GM12878 (cell line): Measurements from ENCODE around the gene HACD3. TPM values are rescaled to one million over a fixed set of nuclear protein-coding genes. Genes with fewer than 3 reads are reported as not detected.

Experiments
- ATAC-seq: fragments of 200-7000 bp; cut with Tn5 transposase; 3 replicates; pipeline ENCODE4 v1.9.1; 2020; ENCODE audit warnings: mild to moderate bottlenecking, moderate library complexity
- BruUV-seq: library from RNA; stranded (reverse); fragments of 400-500 nt; replicated peaks from 2 replicates; lab custom pipeline; 2021; lab: Mats Ljungman, UMichigan
- CTCF ChIA-PET: fragments of 300-600 bp; sonication (Branson Sonifier 250); formaldehyde crosslinking; extraction: SDS; loops from one replicate; lab custom pipeline; 2021; ENCODE audit warnings: inconsistent platforms; lab: Yijun Ruan, JAX
- POLR2A ChIA-PET: fragments of 350-600 bp; formaldehyde crosslinking; extraction: SDS; loops from one replicate; lab custom pipeline; 2021; ENCODE audit warnings: inconsistent platforms; lab: Charles Lee
- RAD21 ChIA-PET: fragments of 300-600 bp; sonication (Branson Sonifier 250); formaldehyde crosslinking; loops from one replicate; lab custom pipeline; 2023; ENCODE audit warnings: antibody characterized with exemption; ENCODE audit not compliant: unreplicated experiment; lab: Charles Lee
- SMC1A ChIA-PET: fragments of 300-600 bp; sonication (Branson Sonifier 250); formaldehyde crosslinking; loops from one replicate; lab custom pipeline; 2023; ENCODE audit not compliant: unreplicated experiment, uncharacterized antibody; lab: Charles Lee
- DNase-seq: peaks from one replicate; pipeline ENCODE4 v3.0.0-alpha.2; 2011; ENCODE audit warnings: low read depth, low spot score
- FAIRE-seq: peaks from 3 replicates; lab custom pipeline; 2011; peaks lifted over from hg19 to GRCh38; lab: Jason Lieb, UNC
- H2AFZ ChIP-seq: 2 replicates; pipeline ENCODE4 v1.6.0; 2011; ENCODE audit warnings: low read depth, low read length, control low read depth; ENCODE audit not compliant: control insufficient read depth
- H3K27ac ChIP-seq: 2 replicates; pipeline ENCODE4 v1.5.1; 2011; ENCODE audit warnings: control low read depth; ENCODE audit not compliant: control insufficient read depth, insufficient read depth
- H3K27me3 ChIP-seq, 2 experiments: replicated peaks in 1 of 2; 2 replicates each; pipeline versions ENCODE4 v1.6.0 to v1.6.1; 2011; ENCODE audit warnings: low read length in 1 of 2; ENCODE audit not compliant: control insufficient read depth in 2 of 2, insufficient read depth in 2 of 2
- H3K36me3 ChIP-seq, 2 experiments: 2 replicates each; pipeline ENCODE4 v1.5.1; 2011; ENCODE audit warnings: low read length in 1 of 2; ENCODE audit not compliant: control insufficient read depth in 2 of 2, insufficient read depth in 2 of 2
- H3K4me1 ChIP-seq: 2 replicates; pipeline ENCODE4 v1.6.1; 2011; ENCODE audit warnings: mild to moderate bottlenecking, low read length, moderate library complexity, mixed read lengths; ENCODE audit not compliant: control insufficient read depth, insufficient read depth
- H3K4me2 ChIP-seq: 2 replicates; pipeline ENCODE4 v1.6.0; 2011; ENCODE audit warnings: control low read depth; ENCODE audit not compliant: control insufficient read depth, insufficient read depth
- H3K4me3 ChIP-seq: fragments of 200-600 bp; sonication (generic); 2 replicates; pipeline ENCODE4 v1.5.1; 2016
- H3K79me2 ChIP-seq: 2 replicates; pipeline ENCODE4 v1.6.0; 2011; ENCODE audit warnings: low read length; ENCODE audit not compliant: control insufficient read depth, insufficient read depth
- H3K9ac ChIP-seq: 2 replicates; pipeline ENCODE4 v1.8.0; 2011; ENCODE audit warnings: low read length, control low read depth, mixed read lengths; ENCODE audit not compliant: control insufficient read depth, insufficient read depth
- H3K9me3 ChIP-seq: replicated peaks from 3 replicates; pipeline ENCODE4 v1.5.1; 2011; ENCODE audit warnings: mild to moderate bottlenecking, low read length; ENCODE audit not compliant: control insufficient read depth, insufficient read depth
- H4K20me1 ChIP-seq: 2 replicates; pipeline ENCODE4 v1.6.0; 2011; ENCODE audit not compliant: control insufficient read depth, insufficient read depth
- BCL11A ChIP-seq: IDR thresholded peaks from 2 replicates; pipeline ENCODE4 v1.6.1; 2011; ENCODE audit warnings: low read depth, low read length
- BCLAF1 ChIP-seq: fragments of 450-650 bp; IDR thresholded peaks from 2 replicates; pipeline ENCODE4 v1.6.1; 2017; ENCODE audit warnings: antibody characterized with exemption, mild to moderate bottlenecking, moderate library complexity
- BRCA1 ChIP-seq: IDR thresholded peaks from 2 replicates; pipeline ENCODE4 v1.6.1; 2011; ENCODE audit warnings: low read depth, low read length, improper control_type of control experiment
- EED ChIP-seq: sonication (generic); IDR thresholded peaks from 2 replicates; pipeline ENCODE4 v1.6.1; 2016; ENCODE audit warnings: antibody characterized with exemption, low read depth
- ESRRA ChIP-seq: IDR thresholded peaks from 2 replicates; pipeline ENCODE4 v1.6.1; 2012; ENCODE audit warnings: mild to moderate bottlenecking, low read length, improper control_type of control experiment
- HCFC1 ChIP-seq: fragments of 150-350 bp; IDR thresholded peaks from 2 replicates; pipeline ENCODE4 v1.6.1; 2014; ENCODE audit warnings: low read length
- JUNB ChIP-seq: IDR thresholded peaks from 2 replicates; pipeline ENCODE4 v1.6.1; 2016; ENCODE audit warnings: antibody characterized with exemption, mild to moderate bottlenecking
- MXI1 ChIP-seq: fragments of 150-350 bp; IDR thresholded peaks from 2 replicates; pipeline ENCODE4 v1.6.1; 2011; ENCODE audit warnings: low read depth, mild to moderate bottlenecking, inconsistent platforms, low read length, improper control_type of control experiment
- NFYB ChIP-seq: IDR thresholded peaks from 2 replicates; pipeline ENCODE4 v1.6.1; 2011; ENCODE audit warnings: low read depth, mild to moderate bottlenecking, low read length, improper control_type of control experiment, moderate library complexity; ENCODE audit not compliant: insufficient read depth
- NR2C2 ChIP-seq: IDR thresholded peaks from 2 replicates; pipeline ENCODE4 v1.6.1; 2011; ENCODE audit warnings: borderline replicate concordance, low read depth; ENCODE audit not compliant: control insufficient read depth, insufficient read length
- NRF1 ChIP-seq: conservative IDR thresholded peaks from 2 replicates; pipeline ENCODE4 v1.6.1; 2011; ENCODE audit warnings: mild to moderate bottlenecking, low read depth, low read length, improper control_type of control experiment
- RBBP5 ChIP-seq: fragments of 200-600 bp; sonication (generic); conservative IDR thresholded peaks from 2 replicates; pipeline ENCODE4 v1.6.1; 2016
- SMAD5 ChIP-seq: IDR thresholded peaks from 2 replicates; pipeline ENCODE4 v1.6.1; 2016; ENCODE audit warnings: antibody characterized with exemption, low read depth
- SP1 ChIP-seq: IDR thresholded peaks from one replicate; pipeline ENCODE4 v1.6.1; 2011; ENCODE audit warnings: low read depth, low read length
- SPI1 ChIP-seq: IDR thresholded peaks from 2 replicates; pipeline ENCODE4 v1.6.1; 2011; ENCODE audit warnings: low read depth, mild to moderate bottlenecking, low read length, moderate library complexity, borderline replicate concordance; ENCODE audit not compliant: insufficient read depth
- STAT3 ChIP-seq: IDR thresholded peaks from 2 replicates; pipeline ENCODE4 v1.6.1; 2011; ENCODE audit warnings: low read depth, low read length, improper control_type of control experiment
- ZNF24 ChIP-seq: fragments of 450-650 bp; IDR thresholded peaks from 2 replicates; pipeline ENCODE4 v1.6.1; 2017; ENCODE audit warnings: antibody characterized with exemption, mild to moderate bottlenecking
- WGBS: methylation state at CpG from one replicate; pipeline ENCODE4 v1.1.6; 2016; ENCODE audit warnings: low lambda C conversion rate; ENCODE audit not compliant: insufficient replicate concordance, insufficient coverage; ENCODE audit errors: missing lambda C conversion rate; 5-methylcytosine and 5-hydroxymethylcytosine counted together
- in situ Hi-C: fragments of 300-500 bp; cut with MboI; formaldehyde crosslinking; loops from 9 replicates; pipeline ENCODE4 v1.14.3; 2018; ENCODE audit warnings: mixed read lengths
- intact Hi-C: fragments of 100-400 bp; cut with micrococcal nuclease; formaldehyde crosslinking; loops from one replicate; pipeline ENCODE4 v1.14.2; 2022; ENCODE audit not compliant: unreplicated experiment
- polyA plus RNA-seq, 11 experiments: library from polyadenylated mRNA; depleted of rRNA in 4 of 11; unstranded in 6 of 11; stranded (reverse) in 5 of 11; fragments of >200 nt; fragmentation: Nextera tagmentation in 4 of 11; fragmentation: Illumina TruSeq in 1 of 11; extraction: Ambion mirVana in 4 of 11; extraction: Trizol in 1 of 11; gene quantifications; 1 replicate in 1 of 11; 2 replicates in 10 of 11; pipeline versions ENCODE4 v1.2.1 to v1.2.3, GENCODE V29; 2011 to 2016; ENCODE audit warnings: inconsistent platforms in 2 of 11, missing spikeins in 2 of 11, low read depth in 1 of 11
- total RNA-seq, 4 experiments: library from RNA; depleted of rRNA in 3 of 4; stranded (reverse); fragments of >200 nt in 3 of 4; fragmentation: Illumina TruSeq in 1 of 4; extraction: Trizol in 1 of 4; gene quantifications; 2 replicates each; pipeline versions ENCODE4 v1.2.1 to v1.2.3, GENCODE V29; 2013 to 2021

The HACD3 gene
- total and polyA plus RNA-seq, 10 of the 15 experiments (the other 5 are each of a cell fraction or from before 2014, with no cell fraction given), result 25.9 to 75.8 (median 48.3) TPM

- CTCF ChIA-PET, result interaction anchor here (1.3 kb wide), 1 partner anchor 150 kb away, joined by 3 read pairs; no protein-coding TSS in a partner anchor
- H3K27me3 ChIP-seq, result no peaks in the 10 kb centered on the region
- H3K27ac ChIP-seq, result no peak overlapping the region
- POLR2A ChIA-PET, result no interaction called here
- FAIRE-seq, result no peak
- H3K79me2 ChIP-seq, result peaks cover 42% of the 10 kb centered on the region
- SMC1A ChIA-PET, result no interaction called here
- no peak overlapping the region for H3K4me3 ChIP-seq
- in situ Hi-C loops (no loop called here), intact Hi-C loops (no loop called here)
- H3K9ac ChIP-seq, result no peak overlapping the region
- no peaks in the 10 kb centered on the region for H3K36me3 ChIP-seq
- no peak overlapping the region for H2AFZ ChIP-seq
- no peak overlapping the region for H3K4me2 ChIP-seq
- no peaks in the 10 kb centered on the region for H4K20me1 ChIP-seq
- BruUV-seq, result TSS peak; percentile 32
- RAD21 ChIA-PET, result no interaction called here
- ATAC-seq, result no peak
- no peaks in the 10 kb centered on the region for H3K9me3 ChIP-seq
- TF ChIP-seq SP1 (no peak), NFYB (0 out of 2 replicates have a peak, but pooled peaks have one; percentile 18), ESRRA (no peak), JUNB (peak; percentile 52), HCFC1 (no peak), BCL11A (no peak), MXI1 (no peak), SMAD5 (no peak), BRCA1 (no peak), STAT3 (no peak)
- DNase-seq, result no peak
- H3K4me1 ChIP-seq, result peaks cover 3% of the 10 kb centered on the region
- WGBS, result 73% methylated on average over 4 of the region's 4 CpGs
Measured at GRCh38 chr15:65535192-65535591, 4.9 kb downstream of the HACD3 start.

GRCh38 chr15:65540314-65540713, 10.1 kb downstream of the HACD3 start:
- Histone ChIP-seq H3K27me3 (no peaks in the 10 kb centered on the region), H3K4me3 (no peak overlapping the region), H3K36me3 (no peaks in the 10 kb centered on the region), H3K9ac (no peak overlapping the region), H2AFZ (no peak overlapping the region), H3K9me3 (no peaks in the 10 kb centered on the region), H3K4me1 (no peaks in the 10 kb centered on the region), H3K27ac (no peak overlapping the region), H3K79me2 (peaks cover 8% of the 10 kb centered on the region), H4K20me1 (no peaks in the 10 kb centered on the region), H3K4me2 (no peak overlapping the region)
- DNase-seq (no peak), ATAC-seq (no peak), FAIRE-seq (no peak)
- SMC1A ChIA-PET, result interaction anchor here (0.9 to 1.3 kb wide), 2 partner anchors 15 to 17 kb away, joined by 3 read pairs; no protein-coding TSS in a partner anchor
- RAD21 ChIA-PET, result no interaction called here
- WGBS, result 95% methylated on average over 1 of the region's 1 CpG
- TSS peak; percentile 35 for BruUV-seq
- POLR2A ChIA-PET, result interaction anchor here (0.6 kb wide), 1 partner anchor 121 kb away, joined by 4 read pairs; no protein-coding TSS in a partner anchor
- in situ Hi-C loops, result no loop called here
- CTCF ChIA-PET, result no interaction called here
- intact Hi-C loops, result no loop called here
- TF ChIP-seq JUNB, result no peak
- no peak for TF ChIP-seq ZNF24
- no peak for TF ChIP-seq SPI1
- TF ChIP-seq BCL11A, result no peak
- no peak for TF ChIP-seq RBBP5
- TF ChIP-seq BCLAF1, result no peak
- TF ChIP-seq EED, result no peak
- no peak for TF ChIP-seq HCFC1
- no peak for TF ChIP-seq NR2C2
- TF ChIP-seq NRF1, result no peak
